Breast epithelium (tissue), 3 donors: ENCODE measurements around the gene NAA25.

Source experiments
- CTCF ChIP-seq, 3 donors: fragments of 450-650 bp; IDR thresholded peaks; one replicate each; pipeline ENCODE4 v1.5.1; 2016 to 2017; ENCODE audit warnings: antibody characterized with exemption in 3 of 3, mild to moderate bottlenecking in 3 of 3, moderate library complexity in 3 of 3
- POLR2A ChIP-seq: fragments of 450-650 bp; IDR thresholded peaks from one replicate; pipeline ENCODE4 v1.6.1; 2016; ENCODE audit warnings: antibody characterized with exemption, mild to moderate bottlenecking, moderate library complexity
- POLR2AphosphoS5 ChIP-seq, 3 donors: sonication (generic); formaldehyde crosslinking; IDR thresholded peaks; one replicate each; pipeline ENCODE4 v1.6.1; 2017; ENCODE audit warnings: antibody characterized with exemption in 3 of 3

GRCh38 chr12:111995782-111996480, 112.7 kb downstream of the NAA25 start:
- TF ChIP-seq POLR2AphosphoS5 (IDR thresholded peaks at IDR 0.05) (no peak), CTCF (IDR thresholded peaks at IDR 0.05) (no peak), POLR2A (no peak)
